NCI-H446 treated with DMSO at 0.1 percent for 48 hours (cell line): ENCODE results near the gene AMIGO3.

ENCODE experiments used
- DNase-seq: peaks from one replicate; lab custom pipeline; 2025; lab: John Stamatoyannopoulos, UW

Gene AMIGO3

GRCh38 chr3:49725906-49726681 is 6.6 kb upstream of the AMIGO3 start:
- DNase-seq: no peak

GRCh38 chr3:49724586-49724985 is 5.1 kb upstream of the AMIGO3 start:
- no peak for DNase-seq

GRCh38 chr3:49723628-49724551 is 4.4 kb upstream of the AMIGO3 start, which contains the start of gene GMPPB:
TSS of gene GMPPB (minus strand) at chr3:49723951. CDS start at chr3:49723726, 225 bp downstream.
- DNase-seq: peak; percentile 79

- no peak for DNase-seq
Observed at GRCh38 chr3:49723296-49723627, 3.8 kb upstream of the AMIGO3 start.

- no peak for DNase-seq
Observed at GRCh38 chr3:49722896-49723295, 3.4 kb upstream of the AMIGO3 start.

GRCh38 chr3:49721896-49722781 is 2.7 kb upstream of the AMIGO3 start:
- DNase-seq: no peak

- no peak for DNase-seq
Observed at GRCh38 chr3:49721596-49721895, 2.1 kb upstream of the AMIGO3 start.

GRCh38 chr3:49720855-49721595 is 1.5 kb upstream of the AMIGO3 start:
- no peak for DNase-seq

DNA sequence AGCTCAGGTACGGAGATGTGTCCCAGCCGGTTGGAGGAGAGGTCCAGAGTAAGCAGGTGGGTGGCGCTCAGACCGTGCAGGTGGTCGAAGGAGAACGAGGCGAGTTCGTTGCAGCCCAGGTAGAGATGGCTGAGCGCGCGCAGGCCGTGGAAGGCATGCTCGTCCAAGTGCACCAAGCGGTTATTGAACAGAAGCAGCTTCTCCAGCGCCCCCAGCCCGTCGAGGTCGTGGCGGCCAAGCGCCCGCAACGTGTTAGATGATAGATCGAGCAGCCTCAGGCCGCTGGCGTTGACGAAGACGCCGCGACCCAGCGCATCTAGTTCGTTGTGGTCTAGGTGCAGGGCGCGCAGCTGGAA is 648 bp downstream of the AMIGO3 start:
- DNase-seq: no peak

DNA sequence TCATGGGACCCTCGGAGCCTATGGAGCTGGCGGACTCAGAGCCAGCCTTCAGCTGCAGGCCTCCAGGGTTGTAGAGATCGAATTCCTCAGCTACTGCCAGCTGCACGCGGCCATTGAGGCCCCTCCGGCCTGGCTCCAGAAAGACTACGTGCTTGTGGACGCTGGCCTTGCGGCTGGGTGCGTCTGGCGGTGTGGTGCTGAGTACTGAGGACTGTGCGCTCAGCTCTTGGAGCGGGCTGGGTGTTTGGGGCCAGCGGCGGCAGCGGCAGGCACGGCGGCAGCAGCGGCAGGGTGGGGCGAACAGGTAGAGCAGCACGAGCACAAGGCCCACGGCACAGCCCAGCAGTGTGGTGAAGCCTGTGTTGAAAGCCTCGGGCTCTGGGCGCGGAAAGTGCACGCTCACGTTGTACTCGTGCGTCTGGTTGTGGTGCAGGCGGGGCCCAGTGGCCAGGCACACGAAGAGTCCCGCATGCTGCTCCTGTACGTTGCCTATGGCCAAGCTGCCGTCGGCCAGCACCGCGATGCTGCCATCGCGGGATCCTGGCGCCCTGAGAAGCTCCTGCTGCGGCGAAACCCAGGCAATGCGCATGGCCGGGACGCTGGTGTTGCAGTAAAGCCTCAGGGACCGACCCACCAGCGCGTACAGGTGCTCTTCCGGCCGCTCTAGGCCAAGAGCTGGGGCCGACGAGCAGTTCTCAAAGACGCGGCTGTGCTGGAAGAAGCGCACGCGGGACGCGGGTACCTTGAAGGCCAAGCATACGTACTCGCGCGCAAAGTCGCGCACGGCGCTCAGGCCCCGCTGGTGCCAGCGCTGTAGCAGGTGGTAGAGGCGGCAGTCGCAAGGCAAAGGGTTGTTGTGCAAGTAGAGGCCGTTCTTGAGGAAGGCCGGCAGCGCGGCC is 1.3 kb downstream of the AMIGO3 start:
- no peak for DNase-seq

- DNase-seq: no peak
Observed at GRCh38 chr3:49717211-49717958, 2.1 kb downstream of the AMIGO3 start.

- DNase-seq: no peak
Observed at GRCh38 chr3:49716691-49717210, 2.7 kb downstream of the AMIGO3 start.

DNA sequence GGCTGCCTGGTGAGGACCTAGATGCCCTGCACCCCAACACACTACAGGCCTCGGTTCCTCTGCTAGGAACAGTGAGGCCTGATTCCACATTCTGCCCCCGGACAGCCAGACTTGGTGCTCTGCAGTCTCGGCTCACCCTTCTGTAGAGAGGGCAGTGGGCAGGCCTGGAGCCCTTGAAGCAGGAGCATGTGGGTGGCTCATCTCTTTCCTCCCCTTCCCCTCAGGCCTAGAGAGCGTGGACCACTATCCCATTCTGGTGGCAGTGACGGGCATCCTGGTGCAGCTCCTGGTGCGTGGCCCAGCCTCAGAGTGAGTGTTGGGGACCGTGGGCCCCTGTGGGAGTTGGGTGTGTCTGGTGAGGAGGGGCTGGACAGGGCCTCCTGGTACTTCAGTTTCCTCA is 3.3 kb downstream of the AMIGO3 start:
- DNase-seq: no peak

GRCh38 chr3:49715611-49716121 is 3.8 kb downstream of the AMIGO3 start:
- no peak for DNase-seq

GRCh38 chr3:49714728-49715550 is 4.5 kb downstream of the AMIGO3 start:
- DNase-seq: no peak

DNA sequence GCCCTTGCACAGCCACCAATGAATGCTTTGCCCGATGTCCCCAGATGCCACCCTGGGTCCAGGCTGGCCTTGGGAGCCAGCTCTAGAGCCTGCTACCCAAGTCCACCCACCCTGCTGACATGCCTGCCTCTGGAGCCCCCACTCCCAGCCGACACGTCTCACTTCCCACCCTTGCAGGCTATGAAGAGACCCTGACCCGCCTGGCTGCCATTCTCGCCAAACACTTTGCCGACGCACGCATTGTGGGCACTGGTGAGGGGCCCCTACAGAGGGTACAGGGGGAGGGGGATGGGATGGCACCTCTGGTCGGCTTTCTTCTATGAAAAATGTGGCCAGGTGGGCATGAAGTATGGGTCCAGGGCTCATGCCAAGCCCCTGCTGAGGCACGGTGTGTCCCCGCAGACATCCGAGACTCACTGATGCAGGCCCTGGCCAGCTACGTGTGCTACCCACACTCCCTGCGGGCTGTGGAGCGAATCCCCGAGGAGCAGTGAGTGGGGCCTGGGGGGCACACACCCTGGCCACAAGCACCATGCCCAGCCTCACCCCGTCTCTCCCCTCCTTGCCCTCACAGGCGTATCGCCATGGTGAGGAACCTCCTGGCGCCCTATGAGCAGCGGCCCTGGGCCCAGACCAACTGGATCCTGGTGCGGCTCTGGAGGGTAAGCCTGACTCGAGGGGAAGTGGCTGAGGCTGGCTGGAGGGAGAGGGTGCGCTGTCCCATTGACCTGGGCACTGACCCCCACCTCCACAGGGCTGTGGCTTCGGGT is 6.0 kb downstream of the AMIGO3 start:
- no peak for DNase-seq

DNA sequence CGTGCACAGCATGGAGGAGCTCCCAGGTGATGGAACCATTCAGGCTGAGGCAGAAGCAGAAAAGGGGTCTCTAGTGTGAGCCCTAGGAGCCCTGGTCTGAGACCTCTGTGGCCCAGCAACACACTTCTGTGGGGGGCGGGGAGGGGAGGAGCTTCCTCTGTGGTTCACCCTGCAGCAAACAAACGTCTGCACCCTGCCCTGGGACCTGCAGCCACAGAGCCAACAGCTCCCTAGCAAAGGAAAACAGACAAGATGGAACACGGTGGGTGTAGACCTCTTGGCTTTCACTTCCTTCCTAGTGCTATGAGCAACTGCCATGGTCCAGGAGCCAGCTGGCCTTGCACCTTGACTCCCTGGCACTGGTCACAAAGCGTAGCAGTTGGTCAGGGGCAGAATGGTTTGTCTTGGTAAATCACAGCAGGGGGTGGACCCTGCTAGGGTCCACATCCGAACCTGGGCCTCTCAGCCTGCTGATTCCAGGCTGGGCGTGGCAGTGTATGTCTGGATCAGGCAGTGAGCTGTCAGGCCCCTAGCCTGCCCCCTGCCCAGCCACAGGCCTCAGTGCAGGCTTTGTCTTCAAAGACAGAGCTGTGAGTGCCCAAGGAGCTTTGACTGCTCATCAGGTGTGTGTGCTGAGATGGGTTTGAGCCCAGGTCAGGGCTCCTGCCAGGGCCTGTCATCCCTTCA is 6.7 kb downstream of the AMIGO3 start:
- DNase-seq: no peak
